ENCODE data around the gene OR2J3. TPM values are rescaled to one million over a fixed set of nuclear protein-coding genes. Genes with fewer than 3 reads are reported as not detected.

Gene OR2J3
- total RNA-seq, 1 experiment from 2014 or later, result not detected

DNA sequence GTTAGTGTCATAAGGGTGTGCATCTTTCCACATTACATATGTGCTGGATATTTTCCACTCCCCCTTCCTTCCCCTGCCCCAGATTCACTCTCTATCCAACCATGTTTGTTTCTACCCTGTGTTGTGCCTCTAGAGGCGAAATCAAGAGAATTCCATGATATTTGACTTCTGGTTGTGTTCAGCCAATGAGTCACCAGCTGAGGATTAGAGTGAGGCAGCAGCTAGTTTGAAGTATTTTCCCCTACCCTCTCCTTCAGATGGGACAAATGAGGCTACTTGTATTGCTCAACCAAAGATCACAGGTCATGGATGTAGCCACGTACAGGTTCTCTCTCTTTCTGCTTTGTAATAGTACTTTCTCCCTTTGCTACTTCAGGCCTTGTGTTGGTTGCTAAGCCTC lies 38.3 kb downstream of the OR2J3 start (continued):
- TF ChIP-seq, protein P1, sequence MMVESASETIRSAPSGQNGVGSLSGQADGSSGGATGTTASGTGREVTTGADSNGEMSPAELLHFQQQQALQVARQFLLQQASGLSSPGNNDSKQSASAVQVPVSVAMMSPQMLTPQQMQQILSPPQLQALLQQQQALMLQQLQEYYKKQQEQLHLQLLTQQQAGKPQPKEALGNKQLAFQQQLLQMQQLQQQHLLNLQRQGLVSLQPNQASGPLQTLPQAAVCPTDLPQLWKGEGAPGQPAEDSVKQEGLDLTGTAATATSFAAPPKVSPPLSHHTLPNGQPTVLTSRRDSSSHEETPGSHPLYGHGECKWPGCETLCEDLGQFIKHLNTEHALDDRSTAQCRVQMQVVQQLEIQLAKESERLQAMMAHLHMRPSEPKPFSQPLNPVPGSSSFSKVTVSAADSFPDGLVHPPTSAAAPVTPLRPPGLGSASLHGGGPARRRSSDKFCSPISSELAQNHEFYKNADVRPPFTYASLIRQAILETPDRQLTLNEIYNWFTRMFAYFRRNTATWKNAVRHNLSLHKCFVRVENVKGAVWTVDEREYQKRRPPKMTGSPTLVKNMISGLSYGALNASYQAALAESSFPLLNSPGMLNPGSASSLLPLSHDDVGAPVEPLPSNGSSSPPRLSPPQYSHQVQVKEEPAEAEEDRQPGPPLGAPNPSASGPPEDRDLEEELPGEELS (CRISPR knock-in tag; IDR thresholded peaks at IDR 0.05), result no peak
- no peak for TF ChIP-seq PRRX2 (CRISPR knock-in tag; IDR thresholded peaks at IDR 0.05)
- no peak for TF ChIP-seq SP1 (CRISPR knock-in tag; conservative IDR thresholded peaks at IDR 0.05)
- TF ChIP-seq IRF2 (CRISPR knock-in tag; IDR thresholded peaks at IDR 0.05; ENCODE audit: borderline replicate concordance, low read depth), result no peak
- no peak for TF ChIP-seq CREM (CRISPR knock-in tag; IDR thresholded peaks at IDR 0.05)

DNA sequence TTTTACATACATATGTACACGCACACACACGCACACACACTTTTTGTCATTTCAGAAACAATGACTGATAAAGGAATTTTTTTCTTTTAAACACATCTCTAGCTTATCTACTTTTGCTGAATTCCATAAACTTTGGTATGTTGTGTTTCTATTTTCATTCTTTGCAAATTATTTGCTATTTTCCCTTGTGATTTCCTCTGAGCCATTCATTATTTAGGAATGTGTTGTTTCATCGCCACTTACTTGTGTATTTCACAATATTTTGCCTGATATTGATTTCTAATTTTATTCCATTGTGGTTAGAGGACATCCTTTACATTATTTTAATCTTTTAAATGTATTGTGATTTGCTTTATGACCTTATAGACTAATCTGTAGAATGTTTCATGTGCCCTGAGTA lies 39.2 kb downstream of the OR2J3 start:
- Mint-ChIP-seq H3K4me3 (no peak overlapping the region), H3K27ac (no peak overlapping the region), H3K9me3 (peaks cover 54% of the 10 kb centered on the region), H3K36me3 (peaks cover 25% of the 10 kb centered on the region), H3K27me3 (ENCODE audit: low read depth) (no peaks in the 10 kb centered on the region; the same call in 1 of the 2 replicates), H3K4me1 (peaks cover 14% of the 10 kb centered on the region)
- CTCF ChIA-PET, result no interaction called here
- POLR2A ChIA-PET, result no interaction called here
- DNase-seq (ENCODE audit: low spot score) (no peak), ATAC-seq (no peak)
- no peak for TF ChIP-seq NR1H2 (CRISPR knock-in tag; IDR thresholded peaks at IDR 0.05)
- no peak for TF ChIP-seq AFF4 (CRISPR knock-in tag; IDR thresholded peaks at IDR 0.05; ENCODE audit: borderline replicate concordance)
- TF ChIP-seq JUN (CRISPR knock-in tag; IDR thresholded peaks at IDR 0.05), result no peak
- TF ChIP-seq, protein P2, sequence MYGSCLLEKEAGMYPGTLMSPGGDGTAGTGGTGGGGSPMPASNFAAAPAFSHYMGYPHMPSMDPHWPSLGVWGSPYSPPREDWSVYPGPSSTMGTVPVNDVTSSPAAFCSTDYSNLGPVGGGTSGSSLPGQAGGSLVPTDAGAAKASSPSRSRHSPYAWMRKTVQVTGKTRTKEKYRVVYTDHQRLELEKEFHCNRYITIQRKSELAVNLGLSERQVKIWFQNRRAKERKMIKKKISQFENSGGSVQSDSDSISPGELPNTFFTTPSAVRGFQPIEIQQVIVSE (CRISPR knock-in tag; IDR thresholded peaks at IDR 0.05; ENCODE audit: borderline replicate concordance), result no peak
- TF ChIP-seq, protein P3, sequence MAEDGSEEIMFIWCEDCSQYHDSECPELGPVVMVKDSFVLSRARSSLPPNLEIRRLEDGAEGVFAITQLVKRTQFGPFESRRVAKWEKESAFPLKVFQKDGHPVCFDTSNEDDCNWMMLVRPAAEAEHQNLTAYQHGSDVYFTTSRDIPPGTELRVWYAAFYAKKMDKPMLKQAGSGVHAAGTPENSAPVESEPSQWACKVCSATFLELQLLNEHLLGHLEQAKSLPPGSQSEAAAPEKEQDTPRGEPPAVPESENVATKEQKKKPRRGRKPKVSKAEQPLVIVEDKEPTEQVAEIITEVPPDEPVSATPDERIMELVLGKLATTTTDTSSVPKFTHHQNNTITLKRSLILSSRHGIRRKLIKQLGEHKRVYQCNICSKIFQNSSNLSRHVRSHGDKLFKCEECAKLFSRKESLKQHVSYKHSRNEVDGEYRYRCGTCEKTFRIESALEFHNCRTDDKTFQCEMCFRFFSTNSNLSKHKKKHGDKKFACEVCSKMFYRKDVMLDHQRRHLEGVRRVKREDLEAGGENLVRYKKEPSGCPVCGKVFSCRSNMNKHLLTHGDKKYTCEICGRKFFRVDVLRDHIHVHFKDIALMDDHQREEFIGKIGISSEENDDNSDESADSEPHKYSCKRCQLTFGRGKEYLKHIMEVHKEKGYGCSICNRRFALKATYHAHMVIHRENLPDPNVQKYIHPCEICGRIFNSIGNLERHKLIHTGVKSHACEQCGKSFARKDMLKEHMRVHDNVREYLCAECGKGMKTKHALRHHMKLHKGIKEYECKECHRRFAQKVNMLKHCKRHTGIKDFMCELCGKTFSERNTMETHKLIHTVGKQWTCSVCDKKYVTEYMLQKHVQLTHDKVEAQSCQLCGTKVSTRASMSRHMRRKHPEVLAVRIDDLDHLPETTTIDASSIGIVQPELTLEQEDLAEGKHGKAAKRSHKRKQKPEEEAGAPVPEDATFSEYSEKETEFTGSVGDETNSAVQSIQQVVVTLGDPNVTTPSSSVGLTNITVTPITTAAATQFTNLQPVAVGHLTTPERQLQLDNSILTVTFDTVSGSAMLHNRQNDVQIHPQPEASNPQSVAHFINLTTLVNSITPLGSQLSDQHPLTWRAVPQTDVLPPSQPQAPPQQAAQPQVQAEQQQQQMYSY (CRISPR knock-in tag; IDR thresholded peaks at IDR 0.05), result no peak
- no peak for TF ChIP-seq E2F1 (CRISPR knock-in tag; IDR thresholded peaks at IDR 0.05)
- no peak for TF ChIP-seq SMAD3 (CRISPR knock-in tag; IDR thresholded peaks at IDR 0.05; ENCODE audit: borderline replicate concordance)
- no peak for TF ChIP-seq ZNF671 (CRISPR knock-in tag; IDR thresholded peaks at IDR 0.05)
- no peak for TF ChIP-seq ESRRA (CRISPR knock-in tag; IDR thresholded peaks at IDR 0.05; ENCODE audit: borderline replicate concordance)
- TF ChIP-seq, protein P4, sequence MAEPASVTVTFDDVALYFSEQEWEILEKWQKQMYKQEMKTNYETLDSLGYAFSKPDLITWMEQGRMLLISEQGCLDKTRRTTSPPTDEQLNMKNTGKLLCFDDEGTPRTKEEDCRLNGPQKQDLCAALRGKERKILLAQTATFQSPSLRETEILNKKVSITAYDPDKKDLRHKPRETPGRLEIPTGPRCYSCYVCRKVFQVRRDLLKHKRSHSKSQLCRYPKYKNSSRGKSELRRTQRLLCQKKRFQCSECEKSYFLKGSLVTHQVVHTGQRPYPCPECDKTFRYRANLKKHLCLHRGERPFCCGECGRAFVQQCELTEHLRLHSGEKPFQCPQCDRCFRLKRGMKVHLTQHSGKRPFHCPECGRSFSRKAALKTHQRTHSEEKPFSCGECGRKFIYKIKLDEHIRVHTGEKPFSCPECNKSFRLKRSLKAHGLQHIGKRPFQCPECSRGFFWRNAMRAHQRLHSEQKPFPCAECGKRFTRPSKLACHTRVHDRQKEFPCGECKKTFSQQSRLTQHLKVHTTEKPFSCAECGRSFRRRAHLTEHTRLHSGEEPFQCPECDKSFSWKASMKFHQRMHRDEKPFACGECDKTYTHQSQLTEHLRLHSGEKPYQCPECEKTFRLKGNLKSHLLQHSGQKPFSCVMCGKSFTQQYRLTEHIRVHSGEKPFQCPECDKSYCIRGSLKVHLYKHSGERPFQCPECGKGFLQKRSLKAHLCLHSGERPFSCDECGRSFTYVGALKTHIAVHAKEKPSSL (CRISPR knock-in tag; conservative IDR thresholded peaks at IDR 0.05), result no peak
- no peak for TF ChIP-seq MXD4 (CRISPR knock-in tag; IDR thresholded peaks at IDR 0.05; ENCODE audit: borderline replicate concordance)
- TF ChIP-seq STAT6 (CRISPR knock-in tag; conservative IDR thresholded peaks at IDR 0.05; ENCODE audit: low read depth), result no peak
